K562 (cell line): ENCODE data around the gene TTC31. TPM values are rescaled to one million over a fixed set of nuclear protein-coding genes. Genes with fewer than 3 reads are reported as not detected.

Experiments used
- SRF ChIP-seq, 2 experiments: fragments of 250-450, 450-650 bp in 1 of 2; sonication (Bioruptor Pico) in 1 of 2; sonication (generic) in 1 of 2; formaldehyde crosslinking; IDR thresholded peaks; 2 replicates each; pipeline versions ENCODE4 v1.5.0 to v1.5.1; 2020 to 2022; ENCODE audit warnings: mild to moderate bottlenecking in 1 of 2, missing genetic modification reagents in 1 of 2
- ZNF232 ChIP-seq: sonication (generic); formaldehyde crosslinking; IDR thresholded peaks from 2 replicates; pipeline ENCODE4 v1.8.0; 2022; ENCODE audit warnings: mild to moderate bottlenecking, missing genetic modification reagents
- polyA plus RNA-seq, 8 experiments: library from polyadenylated mRNA; depleted of rRNA in 4 of 8; stranded (reverse) in 5 of 8; unstranded in 3 of 8; fragments of >200 nt; fragmentation: Nextera tagmentation in 2 of 8; fragmentation: Illumina TruSeq in 1 of 8; extraction: Ambion mirVana in 2 of 8; extraction: Trizol in 1 of 8; gene quantifications; 2 replicates each; pipeline versions ENCODE4 v1.2.1 to v1.2.3, GENCODE V29; 2011 to 2014; ENCODE audit warnings: inconsistent platforms in 1 of 8, missing spikeins in 1 of 8
- total RNA-seq, 7 experiments: library from RNA; depleted of rRNA in 6 of 7; stranded (reverse); fragments of >200 nt in 6 of 7; fragmentation: Illumina TruSeq in 2 of 7; extraction: Trizol in 2 of 7; gene quantifications; 2 replicates each; pipeline versions ENCODE4 v1.2.1 to v1.2.3, GENCODE V29; 2011 to 2021; ENCODE audit warnings: low replicate concordance in 1 of 7
- TF ChIP-seq, protein P1 (sequence below): fragments of 250-450 bp; sonication (Bioruptor Pico); IDR thresholded peaks from 2 replicates; pipeline ENCODE4 v1.4.0; 2020

The TTC31 gene
- total and polyA plus RNA-seq, 9 of the 15 experiments (the other 6 are each of a cell fraction or from before 2014, with no cell fraction given), result 4.7 to 30.5 (median 15.9) TPM

GRCh38 chr2:74502147-74502719, 19.4 kb downstream of the TTC31 start (continued):
- TF ChIP-seq, protein P1, sequence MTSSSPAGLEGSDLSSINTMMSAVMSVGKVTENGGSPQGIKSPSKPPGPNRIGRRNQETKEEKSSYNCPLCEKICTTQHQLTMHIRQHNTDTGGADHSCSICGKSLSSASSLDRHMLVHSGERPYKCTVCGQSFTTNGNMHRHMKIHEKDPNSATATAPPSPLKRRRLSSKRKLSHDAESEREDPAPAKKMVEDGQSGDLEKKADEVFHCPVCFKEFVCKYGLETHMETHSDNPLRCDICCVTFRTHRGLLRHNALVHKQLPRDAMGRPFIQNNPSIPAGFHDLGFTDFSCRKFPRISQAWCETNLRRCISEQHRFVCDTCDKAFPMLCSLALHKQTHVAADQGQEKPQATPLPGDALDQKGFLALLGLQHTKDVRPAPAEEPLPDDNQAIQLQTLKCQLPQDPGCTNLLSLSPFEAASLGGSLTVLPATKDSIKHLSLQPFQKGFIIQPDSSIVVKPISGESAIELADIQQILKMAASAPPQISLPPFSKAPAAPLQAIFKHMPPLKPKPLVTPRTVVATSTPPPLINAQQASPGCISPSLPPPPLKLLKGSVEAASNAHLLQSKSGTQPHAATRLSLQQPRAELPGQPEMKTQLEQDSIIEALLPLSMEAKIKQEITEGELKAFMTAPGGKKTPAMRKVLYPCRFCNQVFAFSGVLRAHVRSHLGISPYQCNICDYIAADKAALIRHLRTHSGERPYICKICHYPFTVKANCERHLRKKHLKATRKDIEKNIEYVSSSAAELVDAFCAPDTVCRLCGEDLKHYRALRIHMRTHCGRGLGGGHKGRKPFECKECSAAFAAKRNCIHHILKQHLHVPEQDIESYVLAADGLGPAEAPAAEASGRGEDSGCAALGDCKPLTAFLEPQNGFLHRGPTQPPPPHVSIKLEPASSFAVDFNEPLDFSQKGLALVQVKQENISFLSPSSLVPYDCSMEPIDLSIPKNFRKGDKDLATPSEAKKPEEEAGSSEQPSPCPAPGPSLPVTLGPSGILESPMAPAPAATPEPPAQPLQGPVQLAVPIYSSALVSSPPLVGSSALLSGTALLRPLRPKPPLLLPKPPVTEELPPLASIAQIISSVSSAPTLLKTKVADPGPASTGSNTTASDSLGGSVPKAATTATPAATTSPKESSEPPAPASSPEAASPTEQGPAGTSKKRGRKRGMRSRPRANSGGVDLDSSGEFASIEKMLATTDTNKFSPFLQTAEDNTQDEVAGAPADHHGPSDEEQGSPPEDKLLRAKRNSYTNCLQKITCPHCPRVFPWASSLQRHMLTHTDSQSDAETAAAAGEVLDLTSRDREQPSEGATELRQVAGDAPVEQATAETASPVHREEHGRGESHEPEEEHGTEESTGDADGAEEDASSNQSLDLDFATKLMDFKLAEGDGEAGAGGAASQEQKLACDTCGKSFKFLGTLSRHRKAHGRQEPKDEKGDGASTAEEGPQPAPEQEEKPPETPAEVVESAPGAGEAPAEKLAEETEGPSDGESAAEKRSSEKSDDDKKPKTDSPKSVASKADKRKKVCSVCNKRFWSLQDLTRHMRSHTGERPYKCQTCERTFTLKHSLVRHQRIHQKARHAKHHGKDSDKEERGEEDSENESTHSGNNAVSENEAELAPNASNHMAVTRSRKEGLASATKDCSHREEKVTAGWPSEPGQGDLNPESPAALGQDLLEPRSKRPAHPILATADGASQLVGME (CRISPR knock-in tag), result no peak
- TF ChIP-seq ZNF232 (CRISPR knock-in tag) (no peak), SRF (CRISPR knock-in tag; IDR thresholded peaks at IDR 0.05) (no peak)
